Natural killer cell treated with Interleukin-12 subunit alpha and Interleukin-12 subunit beta and Interleukin-15 and Interleukin-18, amount 100 ng/mL, for 72 hours (primary cell): ENCODE results near the gene LIN7A. TPM values are rescaled to one million over a fixed set of nuclear protein-coding genes. Genes with fewer than 3 reads are reported as not detected.
"Not testable (repeated sequence)": the region's sequence is repeated elsewhere in the genome, so short reads cannot be mapped to it uniquely, and the experiment has no call there.

Experiments
- ATAC-seq, 2 donors: fragments of 150-1000 bp; cut with Tn5 transposase in 1 of 2; sonication (Bioruptor Pico), chemical (Tn5 transposase) in 1 of 2; 2 replicates each; pipeline ENCODE4 v1.10.0; 2021
- DNase-seq: peaks from one replicate; pipeline ENCODE4 v3.0.0; 2022; ENCODE audit warnings: low spot score
- H3K27ac Mint-ChIP-seq, 2 donors: 1 replicate in 1 of 2; 2 replicates in 1 of 2; pipeline ENCODE4 v1.8.0; 2022; ENCODE audit warnings: mixed read lengths in 2 of 2, mild to moderate bottlenecking in 1 of 2, moderate library complexity in 1 of 2
- H3K27me3 Mint-ChIP-seq, 2 donors: 1 replicate in 1 of 2; 2 replicates in 1 of 2; pipeline ENCODE4 v1.8.0; 2022; ENCODE audit warnings: mixed read lengths in 2 of 2
- H3K36me3 Mint-ChIP-seq: one replicate; pipeline ENCODE4 v1.8.0; 2022; ENCODE audit warnings: mixed read lengths
- H3K4me1 Mint-ChIP-seq, 2 donors: 1 replicate in 1 of 2; 2 replicates in 1 of 2; pipeline ENCODE4 v1.8.0; 2022; ENCODE audit warnings: low read depth in 2 of 2, mixed read lengths in 2 of 2, mild to moderate bottlenecking in 1 of 2
- H3K4me3 Mint-ChIP-seq: one replicate; pipeline ENCODE4 v1.8.0; 2022; ENCODE audit warnings: mixed read lengths
- H3K9me3 Mint-ChIP-seq: 2 replicates; pipeline ENCODE4 v1.8.0; 2022; ENCODE audit warnings: mixed read lengths
- total RNA-seq, 2 donors: library from RNA; stranded (reverse); gene quantifications; one replicate each; pipeline ENCODE4 v1.2.3, GENCODE V29; 2022

LIN7A gene
- total RNA-seq, 2 donors from 2014 or later = 0.75 TPM; not detected in 1

- DNase-seq (no peak), ATAC-seq (no peak)
- H3K4me1 Mint-ChIP-seq = no peaks in the 10 kb centered on the region
- H3K27ac Mint-ChIP-seq = no peak overlapping the region
- no peak overlapping the region for H3K4me3 Mint-ChIP-seq
- peaks cover 4% of the 10 kb centered on the region for H3K36me3 Mint-ChIP-seq
- no peaks in the 10 kb centered on the region for H3K27me3 Mint-ChIP-seq
- peaks cover 35% of the 10 kb centered on the region for H3K9me3 Mint-ChIP-seq
Measured at GRCh38 chr12:80895240-80895639, 42.5 kb downstream of the LIN7A start.

- no peak for DNase-seq
- H3K27me3 Mint-ChIP-seq = no peaks in the 10 kb centered on the region
- H3K9me3 Mint-ChIP-seq = peaks cover 35% of the 10 kb centered on the region
- H3K36me3 Mint-ChIP-seq = no peaks in the 10 kb centered on the region
- no peaks in the 10 kb centered on the region for H3K4me1 Mint-ChIP-seq
- ATAC-seq = no peak
- no peak overlapping the region for H3K27ac Mint-ChIP-seq
- no peak overlapping the region for H3K4me3 Mint-ChIP-seq
Measured at GRCh38 chr12:80894179-80894578, 43.6 kb downstream of the LIN7A start.

GRCh38 chr12:80892597-80893445, 44.9 kb downstream of the LIN7A start:
- DNase-seq = no peak
- Mint-ChIP-seq H3K9me3 (peaks cover 25% of the 10 kb centered on the region), H3K4me3 (no peak overlapping the region), H3K36me3 (no peaks in the 10 kb centered on the region), H3K27me3 (no peaks in the 10 kb centered on the region), H3K4me1 (no peaks in the 10 kb centered on the region), H3K27ac (no peak overlapping the region)
- no peak for ATAC-seq

- no peaks in the 10 kb centered on the region for H3K4me1 Mint-ChIP-seq
- H3K27me3 Mint-ChIP-seq = no peaks in the 10 kb centered on the region
- no peak for DNase-seq
- no peak overlapping the region for H3K4me3 Mint-ChIP-seq
- H3K36me3 Mint-ChIP-seq = no peaks in the 10 kb centered on the region
- H3K9me3 Mint-ChIP-seq = peaks cover 10% of the 10 kb centered on the region
- ATAC-seq = no peak
- H3K27ac Mint-ChIP-seq = no peak overlapping the region
Measured at GRCh38 chr12:80884651-80885050, 53.1 kb downstream of the LIN7A start.

- DNase-seq (no peak), ATAC-seq (no peak)
- H3K4me3 Mint-ChIP-seq = no peak overlapping the region
- no peak overlapping the region for H3K27ac Mint-ChIP-seq
- peaks cover 6% of the 10 kb centered on the region for H3K9me3 Mint-ChIP-seq
- H3K27me3 Mint-ChIP-seq = no peaks in the 10 kb centered on the region
- no peaks in the 10 kb centered on the region for H3K4me1 Mint-ChIP-seq
- peaks cover 2% of the 10 kb centered on the region for H3K36me3 Mint-ChIP-seq
Measured at GRCh38 chr12:80881106-80881505, 56.6 kb downstream of the LIN7A start.

GRCh38 chr12:80878452-80878851, 59.3 kb downstream of the LIN7A start:
- not testable (repeated sequence) for H3K27me3 Mint-ChIP-seq, H3K27ac Mint-ChIP-seq, H3K4me1 Mint-ChIP-seq, ATAC-seq, DNase-seq, H3K36me3 Mint-ChIP-seq, H3K4me3 Mint-ChIP-seq
- peaks cover 10% of the 10 kb centered on the region for H3K9me3 Mint-ChIP-seq

- Mint-ChIP-seq H3K9me3 (peaks cover 7% of the 10 kb centered on the region), H3K4me3 (no peak overlapping the region), H3K27me3 (no peaks in the 10 kb centered on the region), H3K27ac (no peak overlapping the region), H3K36me3 (peaks cover 5% of the 10 kb centered on the region), H3K4me1 (no peaks in the 10 kb centered on the region)
- ATAC-seq = no peak
- DNase-seq = no peak
Measured at GRCh38 chr12:80877721-80878265, 59.9 kb downstream of the LIN7A start.

- no peak overlapping the region for H3K27ac Mint-ChIP-seq
- peaks cover 5% of the 10 kb centered on the region for H3K36me3 Mint-ChIP-seq
- DNase-seq (no peak), ATAC-seq (no peak)
- H3K9me3 Mint-ChIP-seq = peaks cover 4% of the 10 kb centered on the region
- H3K4me3 Mint-ChIP-seq = no peak overlapping the region
- no peaks in the 10 kb centered on the region for H3K27me3 Mint-ChIP-seq
- no peaks in the 10 kb centered on the region for H3K4me1 Mint-ChIP-seq
Measured at GRCh38 chr12:80872053-80872452, 65.7 kb downstream of the LIN7A start.

- peaks cover 6% of the 10 kb centered on the region for H3K9me3 Mint-ChIP-seq
- DNase-seq (no peak), ATAC-seq (no peak)
- no peaks in the 10 kb centered on the region for H3K36me3 Mint-ChIP-seq
- H3K27me3 Mint-ChIP-seq = no peaks in the 10 kb centered on the region
- H3K27ac Mint-ChIP-seq = no peak overlapping the region
- H3K4me3 Mint-ChIP-seq = no peak overlapping the region
- no peaks in the 10 kb centered on the region for H3K4me1 Mint-ChIP-seq
Measured at GRCh38 chr12:80869264-80869663, 68.5 kb downstream of the LIN7A start.

- H3K27me3 Mint-ChIP-seq = no peaks in the 10 kb centered on the region
- no peak overlapping the region for H3K4me3 Mint-ChIP-seq
- H3K4me1 Mint-ChIP-seq = no peaks in the 10 kb centered on the region
- peaks cover 6% of the 10 kb centered on the region for H3K9me3 Mint-ChIP-seq
- no peaks in the 10 kb centered on the region for H3K36me3 Mint-ChIP-seq
- ATAC-seq = no peak
- DNase-seq = no peak
- no peak overlapping the region for H3K27ac Mint-ChIP-seq
Measured at GRCh38 chr12:80868576-80868975, 69.2 kb downstream of the LIN7A start.

- Mint-ChIP-seq H3K27me3 (no peaks in the 10 kb centered on the region), H3K4me3 (no peak overlapping the region), H3K27ac (no peak overlapping the region), H3K9me3 (peaks cover 6% of the 10 kb centered on the region), H3K4me1 (no peaks in the 10 kb centered on the region), H3K36me3 (no peaks in the 10 kb centered on the region)
- ATAC-seq = no peak
- no peak for DNase-seq
Measured at GRCh38 chr12:80867941-80868340, 69.8 kb downstream of the LIN7A start.

- no peak overlapping the region for H3K4me3 Mint-ChIP-seq
- H3K4me1 Mint-ChIP-seq = no peaks in the 10 kb centered on the region
- no peaks in the 10 kb centered on the region for H3K27me3 Mint-ChIP-seq
- DNase-seq = no peak
- H3K27ac Mint-ChIP-seq = no peak overlapping the region
- no peaks in the 10 kb centered on the region for H3K36me3 Mint-ChIP-seq
- peaks cover 10% of the 10 kb centered on the region for H3K9me3 Mint-ChIP-seq
- ATAC-seq = no peak
Measured at GRCh38 chr12:80864046-80864735, 73.5 kb downstream of the LIN7A start.

GRCh38 chr12:80862531-80862930, 75.2 kb downstream of the LIN7A start:
- Mint-ChIP-seq H3K9me3 (peaks cover 12% of the 10 kb centered on the region), H3K4me3 (no peak overlapping the region), H3K36me3 (no peaks in the 10 kb centered on the region), H3K27ac (no peak overlapping the region), H3K27me3 (no peaks in the 10 kb centered on the region), H3K4me1 (no peaks in the 10 kb centered on the region)
- DNase-seq = no peak
- no peak for ATAC-seq

GRCh38 chr12:80861641-80862378, 75.9 kb downstream of the LIN7A start:
- no peak overlapping the region for H3K4me3 Mint-ChIP-seq
- H3K9me3 Mint-ChIP-seq = peaks cover 18% of the 10 kb centered on the region
- H3K27me3 Mint-ChIP-seq = no peaks in the 10 kb centered on the region
- H3K27ac Mint-ChIP-seq = no peak overlapping the region
- no peak for ATAC-seq
- no peaks in the 10 kb centered on the region for H3K4me1 Mint-ChIP-seq
- no peaks in the 10 kb centered on the region for H3K36me3 Mint-ChIP-seq
- no peak for DNase-seq
